Measurements from ENCODE around the gene CACNB1. TPM values are rescaled to one million over a fixed set of nuclear protein-coding genes. Genes with fewer than 3 reads are reported as not detected.

CACNB1 gene
- polyA plus RNA-seq, 1 of the 3 experiments (the other 2 are of a cell fraction) = 7.4 TPM

DNA sequence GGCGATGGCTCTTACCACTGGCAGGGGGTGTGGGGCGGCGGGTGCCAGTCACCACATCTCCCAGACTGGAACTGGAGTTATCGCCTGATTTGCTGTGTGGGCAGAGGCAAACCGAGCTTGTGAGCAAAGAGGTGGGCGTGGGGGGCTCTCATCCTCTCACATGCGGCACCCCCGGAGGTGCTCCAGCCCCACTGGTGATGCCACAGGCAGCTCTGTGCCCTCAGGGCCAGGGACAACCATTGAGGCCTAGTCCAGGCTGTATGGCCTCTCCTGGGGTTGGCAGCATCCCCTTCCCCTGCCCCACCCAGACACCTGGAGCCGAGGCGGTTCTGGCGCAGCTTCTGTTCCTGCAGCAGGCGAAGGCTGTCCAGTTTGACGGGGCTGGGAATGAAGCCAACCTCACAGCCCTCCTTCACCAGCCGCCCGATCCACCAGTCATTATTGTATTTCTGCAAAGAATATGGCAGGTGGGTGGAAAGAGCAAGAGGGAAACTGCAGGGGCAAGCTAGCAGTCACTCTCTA lies 10.9 kb downstream of the CACNB1 start (continued):
- no peak for TF ChIP-seq RXRA (IDR thresholded peaks at IDR 0.05; ENCODE audit: borderline replicate concordance, low read depth)
- no peak for TF ChIP-seq RAD21 (IDR thresholded peaks at IDR 0.05; ENCODE audit: low read length)
- no peak for TF ChIP-seq JUND (IDR thresholded peaks at IDR 0.05)

GRCh38 chr17:39183720-39184119 lies 13.7 kb downstream of the CACNB1 start:
- H3K9me3 ChIP-seq = no peaks in the 10 kb centered on the region

More at GRCh38 chr17:39183720-39184119, 13.7 kb downstream of the CACNB1 start:
- H3K9ac ChIP-seq = no peak overlapping the region
- no peaks in the 10 kb centered on the region for H3K27me3 ChIP-seq (ENCODE audit: insufficient read depth)
- ChIA-PET POLR2A (no interaction called here), CTCF (interaction anchor here (0.8 to 2.9 kb wide), 6 partner anchors 9 to 201 kb away, joined by 3 to 21 read pairs (median 3); no protein-coding TSS in a partner anchor)
- H3K27ac ChIP-seq (ENCODE audit: low read depth in 2 of 2, low read length in 1 of 2) = no peak overlapping the region
- no peaks in the 10 kb centered on the region for H3K4me1 ChIP-seq (ENCODE audit: control insufficient read depth in 1 of 2, insufficient read depth in 2 of 2, low read depth in 1 of 2, low read length in 1 of 2)
- no peaks in the 10 kb centered on the region for H3K9me2 ChIP-seq
- DNase-seq = no peak
- peaks cover 3% of the 10 kb centered on the region for H3F3A ChIP-seq (replicated peaks; ENCODE audit: insufficient read depth)
- H3K36me3 ChIP-seq (replicated peaks in 1 of 2; ENCODE audit: control insufficient read depth in 1 of 2, insufficient read depth in 2 of 2, low read length in 1 of 2) = peaks cover 35 to 40% of the 10 kb centered on the region in 2 experiments
- TF ChIP-seq EZH2phosphoT487 (IDR thresholded peaks at IDR 0.05; ENCODE audit: borderline replicate concordance, low read depth) (no peak), EP300 (IDR thresholded peaks at IDR 0.05; ENCODE audit: borderline replicate concordance in 1 of 2, low read depth in 1 of 2, low read length in 1 of 2) (no peak), GABPA (IDR thresholded peaks at IDR 0.05; ENCODE audit: low read depth) (no peak), CHD2 (IDR thresholded peaks at IDR 0.05; ENCODE audit: low read length, partially characterized antibody) (no peak), IRF3 (IDR thresholded peaks at IDR 0.05; ENCODE audit: low read depth, low read length) (no peak), GATA2 (CRISPR knock-in tag; IDR thresholded peaks at IDR 0.05) (no peak), FOXJ3 (CRISPR knock-in tag; IDR thresholded peaks at IDR 0.05) (no peak), SMC3 (IDR thresholded peaks at IDR 0.05; ENCODE audit: low read depth, low read length) (no peak), POLR2AphosphoS5 (IDR thresholded peaks at IDR 0.05; ENCODE audit: low read depth, low read length) (no peak), SIN3A (IDR thresholded peaks at IDR 0.05; ENCODE audit: borderline replicate concordance, low read depth, low read length) (no peak), MEF2A (IDR thresholded peaks at IDR 0.05; ENCODE audit: borderline replicate concordance, low read depth) (no peak), ZBTB33 (IDR thresholded peaks at IDR 0.05; ENCODE audit: borderline replicate concordance, low read depth) (no peak), RCOR1 (IDR thresholded peaks at IDR 0.05; ENCODE audit: low read length) (no peak), RFX5 (IDR thresholded peaks at IDR 0.05; ENCODE audit: low read length) (no peak), YY1 (IDR thresholded peaks at IDR 0.05; ENCODE audit: low read depth) (no peak), TEAD4 (IDR thresholded peaks at IDR 0.05; ENCODE audit: borderline replicate concordance, insufficient read depth) (no peak)
- TF ChIP-seq, protein P1, sequence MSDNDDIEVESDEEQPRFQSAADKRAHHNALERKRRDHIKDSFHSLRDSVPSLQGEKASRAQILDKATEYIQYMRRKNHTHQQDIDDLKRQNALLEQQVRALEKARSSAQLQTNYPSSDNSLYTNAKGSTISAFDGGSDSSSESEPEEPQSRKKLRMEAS (IDR thresholded peaks at IDR 0.05; ENCODE audit: low read depth) = no peak
- TF ChIP-seq, protein P2, sequence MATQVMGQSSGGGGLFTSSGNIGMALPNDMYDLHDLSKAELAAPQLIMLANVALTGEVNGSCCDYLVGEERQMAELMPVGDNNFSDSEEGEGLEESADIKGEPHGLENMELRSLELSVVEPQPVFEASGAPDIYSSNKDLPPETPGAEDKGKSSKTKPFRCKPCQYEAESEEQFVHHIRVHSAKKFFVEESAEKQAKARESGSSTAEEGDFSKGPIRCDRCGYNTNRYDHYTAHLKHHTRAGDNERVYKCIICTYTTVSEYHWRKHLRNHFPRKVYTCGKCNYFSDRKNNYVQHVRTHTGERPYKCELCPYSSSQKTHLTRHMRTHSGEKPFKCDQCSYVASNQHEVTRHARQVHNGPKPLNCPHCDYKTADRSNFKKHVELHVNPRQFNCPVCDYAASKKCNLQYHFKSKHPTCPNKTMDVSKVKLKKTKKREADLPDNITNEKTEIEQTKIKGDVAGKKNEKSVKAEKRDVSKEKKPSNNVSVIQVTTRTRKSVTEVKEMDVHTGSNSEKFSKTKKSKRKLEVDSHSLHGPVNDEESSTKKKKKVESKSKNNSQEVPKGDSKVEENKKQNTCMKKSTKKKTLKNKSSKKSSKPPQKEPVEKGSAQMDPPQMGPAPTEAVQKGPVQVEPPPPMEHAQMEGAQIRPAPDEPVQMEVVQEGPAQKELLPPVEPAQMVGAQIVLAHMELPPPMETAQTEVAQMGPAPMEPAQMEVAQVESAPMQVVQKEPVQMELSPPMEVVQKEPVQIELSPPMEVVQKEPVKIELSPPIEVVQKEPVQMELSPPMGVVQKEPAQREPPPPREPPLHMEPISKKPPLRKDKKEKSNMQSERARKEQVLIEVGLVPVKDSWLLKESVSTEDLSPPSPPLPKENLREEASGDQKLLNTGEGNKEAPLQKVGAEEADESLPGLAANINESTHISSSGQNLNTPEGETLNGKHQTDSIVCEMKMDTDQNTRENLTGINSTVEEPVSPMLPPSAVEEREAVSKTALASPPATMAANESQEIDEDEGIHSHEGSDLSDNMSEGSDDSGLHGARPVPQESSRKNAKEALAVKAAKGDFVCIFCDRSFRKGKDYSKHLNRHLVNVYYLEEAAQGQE (IDR thresholded peaks at IDR 0.05; ENCODE audit: low read depth, low read length) = no peak
- TF ChIP-seq, protein P3, sequence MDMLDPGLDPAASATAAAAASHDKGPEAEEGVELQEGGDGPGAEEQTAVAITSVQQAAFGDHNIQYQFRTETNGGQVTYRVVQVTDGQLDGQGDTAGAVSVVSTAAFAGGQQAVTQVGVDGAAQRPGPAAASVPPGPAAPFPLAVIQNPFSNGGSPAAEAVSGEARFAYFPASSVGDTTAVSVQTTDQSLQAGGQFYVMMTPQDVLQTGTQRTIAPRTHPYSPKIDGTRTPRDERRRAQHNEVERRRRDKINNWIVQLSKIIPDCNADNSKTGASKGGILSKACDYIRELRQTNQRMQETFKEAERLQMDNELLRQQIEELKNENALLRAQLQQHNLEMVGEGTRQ (IDR thresholded peaks at IDR 0.05; ENCODE audit: borderline replicate concordance, low read depth, low read length) = no peak
- H4K20me1 ChIP-seq (ENCODE audit: insufficient read depth) = no peaks in the 10 kb centered on the region
- H3K4me3 ChIP-seq (ENCODE audit: low read depth in 2 of 2, low read length in 1 of 2) = no peak overlapping the region
- 96% methylated on average over 10 of the region's 10 CpGs for WGBS (ENCODE audit: low lambda C conversion rate)
- H2AFZ ChIP-seq (ENCODE audit: low read depth) = no peak overlapping the region
- H3K79me2 ChIP-seq (ENCODE audit: insufficient read depth) = no peaks in the 10 kb centered on the region
- no peak overlapping the region for H3K4me2 ChIP-seq
